ENCODE results near the gene PPM1H. TPM values are rescaled to one million over a fixed set of nuclear protein-coding genes. Genes with fewer than 3 reads are reported as not detected.

The PPM1H gene
- total and polyA plus RNA-seq, 2 of the 8 experiments (the other 6 are each of a cell fraction or from before 2014, with no cell fraction given) = 16.4 to 36.1 TPM

- no peak overlapping the region for H3K23ac ChIP-seq (ENCODE audit: insufficient read length)
- CTCF ChIA-PET (ENCODE audit: partially characterized antibody) = interaction anchor here (1.5 to 2.2 kb wide), 2 partner anchors 12 to 74 kb away, joined by 4 read pairs; no protein-coding TSS in a partner anchor
- H3K9me3 ChIP-seq (ENCODE audit: insufficient read depth in 2 of 2, low read depth in 1 of 2, low read length in 1 of 2) = no peaks in the 10 kb centered on the region
- H3K79me2 ChIP-seq (ENCODE audit: control insufficient read depth in 1 of 2, insufficient read depth in 2 of 2, low read length in 2 of 2) = no peaks in the 10 kb centered on the region
- H3K14ac ChIP-seq (ENCODE audit: insufficient read length) = no peak overlapping the region
- DNase-seq (ENCODE audit: low read depth in 1 of 2, low spot score in 2 of 2) (no peak), FAIRE-seq (no peak)
- no peak overlapping the region for H4K5ac ChIP-seq (ENCODE audit: insufficient read length, low read depth, low read length)
- H3K18ac ChIP-seq (ENCODE audit: extremely low read depth, low read length) = no peak overlapping the region
- no peak overlapping the region for H2BK15ac ChIP-seq (ENCODE audit: low read length)
- H3K56ac ChIP-seq (replicated peaks; ENCODE audit: insufficient read length, low read depth, low read length) = no peak overlapping the region
- no peak overlapping the region for H2BK5ac ChIP-seq (ENCODE audit: low read depth, low read length)
- H3K27ac ChIP-seq (ENCODE audit: low read depth, low read length) = no peak overlapping the region
- no peaks in the 10 kb centered on the region for H3K79me1 ChIP-seq (ENCODE audit: low read depth, low read length)
- H3K27me3 ChIP-seq (replicated peaks in 1 of 4; ENCODE audit: control insufficient read depth in 3 of 4, extremely low read depth in 1 of 4, insufficient read depth in 3 of 4, low read length in 3 of 4) = no peaks in the 10 kb centered on the region
- no peak overlapping the region for H3K4me2 ChIP-seq (ENCODE audit: insufficient read depth in 1 of 2, low read depth in 2 of 2, low read length in 2 of 2)
- H2BK12ac ChIP-seq (ENCODE audit: low read depth, low read length) = no peak overlapping the region
- WGBS, 2 experiments (ENCODE audit: extremely low coverage in 1 of 2, insufficient coverage in 1 of 2, insufficient read length in 1 of 2, insufficient replicate concordance in 2 of 2, low coverage in 1 of 2, low lambda C conversion rate in 2 of 2, missing lambda C conversion rate in 1 of 2) = 100% methylated on average over 2 of the region's 2 CpGs; no CpG with 5 or more reads in 1 of the 2 experiments
- no peak overlapping the region for H3K4me3 ChIP-seq (ENCODE audit: extremely low read depth in 1 of 4, insufficient read depth in 2 of 4, low read depth in 3 of 4, low read length in 4 of 4)
- TF ChIP-seq KDM4A (IDR thresholded peaks at IDR 0.05; ENCODE audit: low read depth, low read length, severe bottlenecking) (no peak), RNF2 (IDR thresholded peaks at IDR 0.05; ENCODE audit: borderline replicate concordance, low read depth, low read length, missing control alignments, poor library complexity, severe bottlenecking) (no peak), EGR1 (IDR thresholded peaks at IDR 0.05; ENCODE audit: borderline replicate concordance, low read depth, low read length) (no peak), SIX5 (IDR thresholded peaks at IDR 0.05; ENCODE audit: low read depth, low read length) (no peak), TCF12 (IDR thresholded peaks at IDR 0.05; ENCODE audit: low read depth, low read length) (no peak), BCL11A (IDR thresholded peaks at IDR 0.05; ENCODE audit: low read depth in 2 of 2, low read length in 2 of 2) (no peak), GTF2F1 (IDR thresholded peaks at IDR 0.05; ENCODE audit: borderline replicate concordance, low read depth, low read length) (no peak), JUND (IDR thresholded peaks at IDR 0.05; ENCODE audit: low read length) (no peak), CBX5 (IDR thresholded peaks at IDR 0.05; ENCODE audit: low read depth, low read length) (no peak), ASH2L (IDR thresholded peaks at IDR 0.05; ENCODE audit: low read length) (no peak), E2F6 (IDR thresholded peaks at IDR 0.05) (no peak), CHD1 (IDR thresholded peaks at IDR 0.05; ENCODE audit: low read depth, low read length) (no peak), ZNF274 (IDR thresholded peaks at IDR 0.05; ENCODE audit: borderline replicate concordance, extremely low read depth, low read length) (no peak)
- peaks cover 0 to 2% (median 0%) of the 10 kb centered on the region in 4 experiments; a peak in 1 of 8 replicates for H3K36me3 ChIP-seq (ENCODE audit: control insufficient read depth in 2 of 4, insufficient read depth in 4 of 4, low read length in 3 of 4)
- no peak overlapping the region for H4K91ac ChIP-seq (replicated peaks; ENCODE audit: insufficient read length, low read length)
- no peak overlapping the region for H2BK20ac ChIP-seq (ENCODE audit: low read length)
- H2AK5ac ChIP-seq (ENCODE audit: low read depth, low read length) = no peak overlapping the region
- no peak overlapping the region; the same call in 1 of the 2 replicates for H4K8ac ChIP-seq (ENCODE audit: extremely low read depth, insufficient read depth, low read length)
- H2BK120ac ChIP-seq (replicated peaks; ENCODE audit: low read depth, low read length) = no peak overlapping the region
- H2AFZ ChIP-seq (ENCODE audit: low read length) = no peak overlapping the region
- POLR2A ChIA-PET (ENCODE audit: partially characterized antibody) = interaction anchor here (1.6 kb wide), 1 partner anchor 36 kb away, joined by 3 read pairs; no protein-coding TSS in a partner anchor
- no peak overlapping the region for H3K4ac ChIP-seq (replicated peaks; ENCODE audit: insufficient read length, low read depth, low read length)
- H3K4me1 ChIP-seq (replicated peaks in 1 of 4; ENCODE audit: control insufficient read depth in 3 of 4, insufficient read depth in 4 of 4, low read length in 3 of 4) = peaks cover 6 to 14% (median 12%) of the 10 kb centered on the region in 4 experiments
- no peak overlapping the region for H3K9ac ChIP-seq (replicated peaks in 1 of 4; ENCODE audit: extremely low read depth in 1 of 4, low read depth in 3 of 4, low read length in 3 of 4)
- no peaks in the 10 kb centered on the region for H3K23me2 ChIP-seq (ENCODE audit: low read depth, low read length)
- no peaks in the 10 kb centered on the region for H4K20me1 ChIP-seq (replicated peaks in 1 of 2; ENCODE audit: control insufficient read depth in 1 of 2, insufficient read depth in 2 of 2, low read length in 2 of 2)
Measured at GRCh38 chr12:62720025-62720424, 214.9 kb downstream of the PPM1H start.
